HepG2 (cell line): ENCODE measurements around the gene CSNK2A1. TPM values are rescaled to one million over a fixed set of nuclear protein-coding genes. Genes with fewer than 3 reads are reported as not detected.

ENCODE experiments used
- ARID3A ChIP-seq: IDR thresholded peaks from 2 replicates; pipeline ENCODE4 v1.6.1; 2012; ENCODE audit warnings: low read depth, low read length, improper control_type of control experiment
- KAT8 ChIP-seq: IDR thresholded peaks from 2 replicates; pipeline ENCODE4 v1.6.1; 2016; ENCODE audit warnings: missing genetic modification reagents, missing compliant biosample characterization
- NONO ChIP-seq, 2 experiments: fragments of 450-650 bp in 1 of 2; sonication (generic) in 1 of 2; formaldehyde crosslinking in 1 of 2; IDR thresholded peaks in 1 of 2; conservative IDR thresholded peaks in 1 of 2; 2 replicates each; pipeline versions ENCODE4 v1.6.1 to v1.8.0; 2017 to 2022; ENCODE audit warnings: mild to moderate bottlenecking in 1 of 2, missing genetic modification reagents in 1 of 2, moderate library complexity in 1 of 2
- NR2C2 ChIP-seq: sonication (generic); formaldehyde crosslinking; IDR thresholded peaks from 2 replicates; pipeline ENCODE4 v1.4.0; 2020; ENCODE audit warnings: missing genetic modification reagents, mild to moderate bottlenecking, moderate library complexity, borderline replicate concordance
- PRDM15 ChIP-seq: sonication (generic); formaldehyde crosslinking; IDR thresholded peaks from 2 replicates; pipeline ENCODE4 v1.4.0; 2020; ENCODE audit warnings: missing genetic modification reagents
- RFX1 ChIP-seq: fragments of 450-650 bp; IDR thresholded peaks from 2 replicates; pipeline ENCODE4 v1.6.1; 2017
- SAFB2 ChIP-seq: sonication (generic); formaldehyde crosslinking; IDR thresholded peaks from 2 replicates; pipeline ENCODE4 v1.5.1; 2020; ENCODE audit warnings: missing genetic modification reagents, low read depth, mild to moderate bottlenecking, borderline replicate concordance
- SNAI1 ChIP-seq: sonication (generic); formaldehyde crosslinking; IDR thresholded peaks from 2 replicates; pipeline ENCODE4 v1.5.0; 2020; ENCODE audit warnings: mild to moderate bottlenecking, missing genetic modification reagents, borderline replicate concordance
- ZBTB26 ChIP-seq: IDR thresholded peaks from 2 replicates; pipeline ENCODE4 v1.6.1; 2016; ENCODE audit warnings: missing compliant biosample characterization, missing genetic modification reagents, borderline replicate concordance
- ZFY ChIP-seq: sonication (generic); formaldehyde crosslinking; IDR thresholded peaks from 2 replicates; pipeline ENCODE4 v1.4.0; 2020; ENCODE audit warnings: missing genetic modification reagents
- ZNF280B ChIP-seq: sonication (generic); formaldehyde crosslinking; IDR thresholded peaks from 2 replicates; pipeline ENCODE4 v1.5.0; 2020; ENCODE audit warnings: missing genetic modification reagents, mild to moderate bottlenecking, borderline replicate concordance
- ZNF512B ChIP-seq: sonication (generic); formaldehyde crosslinking; IDR thresholded peaks from 2 replicates; pipeline ENCODE4 v1.5.1; 2020; ENCODE audit warnings: missing genetic modification reagents, mild to moderate bottlenecking, borderline replicate concordance
- ZNF546 ChIP-seq: sonication (generic); formaldehyde crosslinking; conservative IDR thresholded peaks from 2 replicates; pipeline ENCODE4 v1.8.1; 2023; ENCODE audit warnings: mild to moderate bottlenecking, missing genetic modification reagents
- ZNF768 ChIP-seq: sonication (generic); formaldehyde crosslinking; IDR thresholded peaks from 2 replicates; pipeline ENCODE4 v1.4.0; 2020; ENCODE audit warnings: missing genetic modification reagents
- polyA plus RNA-seq, 8 experiments: library from polyadenylated mRNA; depleted of rRNA in 3 of 8; stranded (reverse) in 7 of 8; unstranded in 1 of 8; fragments of >200 nt; fragmentation: Illumina TruSeq in 4 of 8; extraction: Trizol in 4 of 8; gene quantifications; 2 replicates each; pipeline versions ENCODE4 v1.2.1 to v1.2.3, GENCODE V29; 2011 to 2016; ENCODE audit warnings: low read depth in 4 of 8, missing spikeins in 1 of 8, mixed read lengths in 1 of 8; ENCODE audit not compliant: insufficient read depth in 1 of 8
- total RNA-seq, 5 experiments: library from RNA; depleted of rRNA; stranded (reverse); fragments of >200 nt; fragmentation: Illumina TruSeq; extraction: Trizol; gene quantifications; 2 replicates each; pipeline ENCODE4 v1.2.3, GENCODE V29; 2016; ENCODE audit warnings: low read depth in 1 of 5

CSNK2A1 gene
- total and polyA plus RNA-seq, 2 of the 13 experiments (the other 11 are each of a cell fraction or from before 2014, with no cell fraction given): 153 to 231 TPM

- TF ChIP-seq ZNF280B (CRISPR knock-in tag): peak; percentile 48; the same call in 1 of the 2 replicates
- TF ChIP-seq RFX1: no peak
- TF ChIP-seq KAT8 (CRISPR knock-in tag): peak; percentile 97
- TF ChIP-seq ZNF512B (CRISPR knock-in tag): no peak
- TF ChIP-seq ZBTB26 (CRISPR knock-in tag): peak; percentile 53; the same call in 1 of the 2 replicates
- peak; percentile 73; the same call in 1 of the 2 replicates for TF ChIP-seq SAFB2 (CRISPR knock-in tag)
- TF ChIP-seq ZNF546 (CRISPR knock-in tag): peak; percentile 93; the same call in 1 of the 2 replicates
- TF ChIP-seq ZNF768: peak; percentile 84
- TF ChIP-seq PRDM15 (CRISPR knock-in tag): peak; percentile 68; the same call in 1 of the 2 replicates
- no peak; the same call in 1 of the 2 replicates for TF ChIP-seq ARID3A
- peak; percentile 97 for TF ChIP-seq ZFY (CRISPR knock-in tag)
- no peak for TF ChIP-seq NONO (IDR thresholded peaks at IDR 0.05)
- TF ChIP-seq NONO (CRISPR knock-in tag; conservative IDR thresholded peaks at IDR 0.05): peak; percentile 96
- TF ChIP-seq NR2C2: peak; percentile 84; the same call in 1 of the 2 replicates
- peak; percentile 64 for TF ChIP-seq SNAI1 (CRISPR knock-in tag)
These were observed at the start of gene CSNK2A1 (continued) for GRCh38 chr20:543369-544152.
